ENCODE data around the gene NFU1.

GRCh38 chr2:69434753-69435152, 2.5 kb downstream of the NFU1 start:
- no peak for TF ChIP-seq POLR2A (IDR thresholded peaks at IDR 0.05)
- no peak for TF ChIP-seq EP300 (IDR thresholded peaks at IDR 0.05; ENCODE audit: low read depth)
- TF ChIP-seq POLR2AphosphoS5 (IDR thresholded peaks at IDR 0.05), result no peak
- TF ChIP-seq CTCF (IDR thresholded peaks at IDR 0.05), result no peak
